Measurements from ENCODE around the gene NECTIN4.
"Not testable (repeated sequence)": the region's sequence is repeated elsewhere in the genome, so short reads cannot be mapped to it uniquely, and the experiment has no call there.

The NECTIN4 gene

GRCh38 chr1:161026954-161027353, 62.4 kb downstream of the NECTIN4 start:
- not testable (repeated sequence) for DNase-seq (ENCODE audit: low read depth in 2 of 2)

GRCh38 chr1:161022432-161022831, 66.9 kb downstream of the NECTIN4 start:
- not testable (repeated sequence) for DNase-seq (ENCODE audit: low read depth in 2 of 2)

GRCh38 chr1:161021970-161022353, 67.4 kb downstream of the NECTIN4 start:
- no peak for DNase-seq (ENCODE audit: low read depth in 2 of 2)

GRCh38 chr1:161021165-161021969, 68.0 kb downstream of the NECTIN4 start:
- DNase-seq (ENCODE audit: low read depth in 2 of 2), result peak; percentile 70 to 73
